A549 (cell line): ENCODE data around the gene OLAH. TPM values are rescaled to one million over a fixed set of nuclear protein-coding genes. Genes with fewer than 3 reads are reported as not detected.
"Not testable (repeated sequence)": the region's sequence is repeated elsewhere in the genome, so short reads cannot be mapped to it uniquely, and the experiment has no call there.

ENCODE experiments used
- ATAC-seq, 2 experiments: fragments of 200-7000 bp in 1 of 2; fragments of >200 bp in 1 of 2; cut with Nextera tagmentation in 1 of 2; cut with Tn5 transposase in 1 of 2; 3 replicates each; pipeline versions ENCODE4 v1.8.0 to v1.9.1; 2018 to 2020; ENCODE audit warnings: mild to moderate bottlenecking in 1 of 2, moderate library complexity in 1 of 2
- CTCF ChIA-PET: fragments of 300-600 bp; sonication (Branson Sonifier 250); formaldehyde crosslinking; extraction: SDS; loops from one replicate; lab custom pipeline; 2021; ENCODE audit warnings: antibody characterized with exemption, inconsistent platforms; lab: Yijun Ruan, JAX
- POLR2A ChIA-PET: fragments of 350-600 bp; formaldehyde crosslinking; extraction: SDS; loops from one replicate; lab custom pipeline; 2021; ENCODE audit warnings: antibody characterized with exemption, inconsistent platforms; lab: Yijun Ruan, JAX
- DNase-seq, 2 experiments: peaks; one replicate each; pipeline versions ENCODE4 v3.0.0 to v3.0.0-alpha.2; 2011 to 2016; ENCODE audit warnings: low read depth in 1 of 2, low spot score in 1 of 2
- FAIRE-seq: peaks from 2 replicates; lab custom pipeline; 2011; peaks lifted over from hg19 to GRCh38; lab: Jason Lieb, UNC
- H3K27ac ChIP-seq, 2 experiments: fragments of >200 bp; sonication (Bioruptor Twin); formaldehyde crosslinking; 3 replicates each; pipeline ENCODE4 v1.5.1; 2016 to 2017
- H3K4me1 ChIP-seq: fragments of >200 bp; sonication (Bioruptor Twin); formaldehyde crosslinking; 3 replicates; pipeline ENCODE4 v1.6.1; 2016
- H3K4me2 ChIP-seq: fragments of >200 bp; sonication (Bioruptor Twin); formaldehyde crosslinking; 3 replicates; pipeline ENCODE4 v1.6.1; 2016
- H3K4me3 ChIP-seq: fragments of >200 bp; sonication (Bioruptor Twin); formaldehyde crosslinking; 3 replicates; pipeline ENCODE4 v1.5.1; 2016
- H3K9me3 ChIP-seq: fragments of >200 bp; sonication (Bioruptor Twin); formaldehyde crosslinking; 3 replicates; pipeline ENCODE4 v1.6.1; 2016
- BCL3 ChIP-seq: fragments of >200 bp; sonication (Bioruptor Twin); formaldehyde crosslinking; IDR thresholded peaks from 3 replicates; pipeline ENCODE4 v1.6.1; 2016
- CBX2 ChIP-seq: fragments of 200-600 bp; sonication (generic); IDR thresholded peaks from 2 replicates; pipeline ENCODE4 v1.6.1; 2016; ENCODE audit warnings: low read depth, mild to moderate bottlenecking, borderline replicate concordance
- CHD2 ChIP-seq: fragments of 150-350 bp; IDR thresholded peaks from 2 replicates; pipeline ENCODE4 v1.6.1; 2014; ENCODE audit warnings: low read length; ENCODE audit not compliant: partially characterized antibody
- CHD4 ChIP-seq: fragments of 200-600 bp; sonication (generic); IDR thresholded peaks from 2 replicates; pipeline ENCODE4 v1.6.1; 2016; ENCODE audit warnings: antibody characterized with exemption, mild to moderate bottlenecking, borderline replicate concordance
- E2F6 ChIP-seq: IDR thresholded peaks from 2 replicates; pipeline ENCODE4 v1.6.1; 2012; ENCODE audit warnings: low read depth, borderline replicate concordance
- ELK1 ChIP-seq: fragments of 150-350 bp; IDR thresholded peaks from 2 replicates; pipeline ENCODE4 v1.6.1; 2014; ENCODE audit warnings: low read depth, mild to moderate bottlenecking, low read length
- FOXS1 ChIP-seq: fragments of 250-450 bp; sonication (Bioruptor Pico); IDR thresholded peaks from 2 replicates; pipeline ENCODE4 v1.5.0; 2020; ENCODE audit warnings: mild to moderate bottlenecking, moderate library complexity
- HES2 ChIP-seq: fragments of >200 bp; sonication (Bioruptor Twin); formaldehyde crosslinking; IDR thresholded peaks from 2 replicates; pipeline ENCODE4 v1.6.1; 2016
- HEYL ChIP-seq: fragments of 250-450 bp; sonication (Bioruptor Pico); IDR thresholded peaks from 2 replicates; pipeline ENCODE4 v1.8.0; 2021; ENCODE audit warnings: mild to moderate bottlenecking, moderate library complexity
- HOXB5 ChIP-seq: fragments of 250-450 bp; sonication (Bioruptor Pico); IDR thresholded peaks from 2 replicates; pipeline ENCODE4 v1.5.0; 2020; ENCODE audit warnings: mild to moderate bottlenecking, moderate library complexity
- KDM5A ChIP-seq: fragments of 200-600 bp; sonication (generic); IDR thresholded peaks from 2 replicates; pipeline ENCODE4 v1.6.1; 2016; ENCODE audit warnings: antibody characterized with exemption, mild to moderate bottlenecking
- MAX ChIP-seq: IDR thresholded peaks from 2 replicates; pipeline ENCODE4 v1.6.1; 2012
- NPAS2 ChIP-seq: fragments of 250-450 bp; sonication (Bioruptor Pico); IDR thresholded peaks from 2 replicates; pipeline ENCODE4 v1.8.0; 2022; ENCODE audit warnings: mild to moderate bottlenecking, moderate library complexity, borderline replicate concordance
- PBX3 ChIP-seq: IDR thresholded peaks from 2 replicates; pipeline ENCODE4 v1.6.1; 2012
- RARB ChIP-seq: fragments of 250-450 bp; sonication (Bioruptor Pico); IDR thresholded peaks from 2 replicates; pipeline ENCODE4 v1.8.0; 2021; ENCODE audit warnings: mild to moderate bottlenecking, moderate library complexity
- RCOR1 ChIP-seq: fragments of 150-350 bp; IDR thresholded peaks from 2 replicates; pipeline ENCODE4 v1.6.1; 2014; ENCODE audit warnings: antibody characterized with exemption, low read length, low read depth
- RFX5 ChIP-seq: fragments of 450-650 bp; IDR thresholded peaks from 2 replicates; pipeline ENCODE4 v1.7.1; 2014; ENCODE audit warnings: antibody characterized with exemption, mild to moderate bottlenecking, moderate library complexity
- SMC3 ChIP-seq: fragments of >200 bp; sonication (Bioruptor Twin); formaldehyde crosslinking; IDR thresholded peaks from 3 replicates; pipeline ENCODE4 v1.6.1; 2018; ENCODE audit warnings: inconsistent platforms
- USF2 ChIP-seq: fragments of 450-650 bp; IDR thresholded peaks from 2 replicates; pipeline ENCODE4 v1.6.1; 2014; ENCODE audit warnings: antibody characterized with exemption
- ZC3H11A ChIP-seq: fragments of 450-650 bp; IDR thresholded peaks from 2 replicates; pipeline ENCODE4 v1.6.1; 2014; ENCODE audit warnings: antibody characterized with exemption, mild to moderate bottlenecking
- WGBS: methylation state at CpG from one replicate; pipeline ENCODE4 v1.1.6; 2017; ENCODE audit errors: missing lambda C conversion rate; 5-methylcytosine and 5-hydroxymethylcytosine counted together
- polyA plus RNA-seq, 4 experiments: library from polyadenylated mRNA; depleted of rRNA in 3 of 4; stranded (reverse); fragments of >200 nt; fragmentation: RNase III in 1 of 4; extraction: RNeasy Plus Mini Kit Qiagen cat#74134 plus additional on column Dnase treatment in 1 of 4; gene quantifications; 2 replicates in 3 of 4; 3 replicates in 1 of 4; pipeline ENCODE4 v1.2.3, GENCODE V29; 2011 to 2017

Gene OLAH
- polyA plus RNA-seq, 2 of the 4 experiments (the other 2 are of a cell fraction), result 0.34 TPM; not detected in 1

- TF ChIP-seq ZC3H11A, result peak; percentile 51
- H3K9me3 ChIP-seq, DNase-seq, H3K4me1 ChIP-seq, ATAC-seq, H3K27ac ChIP-seq, H3K4me2 ChIP-seq, CTCF ChIA-PET, POLR2A ChIA-PET, FAIRE-seq, H3K4me3 ChIP-seq: not testable (repeated sequence)
- WGBS, result 71% methylated on average over 6 of the region's 6 CpGs
Observed at GRCh38 chr10:15023079-15023478, 20.7 kb upstream of the OLAH start.

- POLR2A ChIA-PET, H3K27ac ChIP-seq, H3K4me1 ChIP-seq, FAIRE-seq, DNase-seq, CTCF ChIA-PET, H3K4me2 ChIP-seq, H3K9me3 ChIP-seq, H3K4me3 ChIP-seq: not testable (repeated sequence)
- WGBS, result 78% methylated on average over 17 of the region's 17 CpGs
- ATAC-seq, result 0 out of 6 replicates have a peak, but pooled peaks of 1 of the 2 experiments have one; percentile 24
Observed at GRCh38 chr10:15024017-15025004, 19.4 kb upstream of the OLAH start.

GRCh38 chr10:15025040-15025439 lies 18.7 kb upstream of the OLAH start:
- POLR2A ChIA-PET, H3K4me1 ChIP-seq, FAIRE-seq, CTCF ChIA-PET, H3K4me3 ChIP-seq, H3K27ac ChIP-seq, DNase-seq, ATAC-seq, H3K9me3 ChIP-seq, H3K4me2 ChIP-seq: not testable (repeated sequence)
- 97% methylated on average over 6 of the region's 6 CpGs for WGBS

GRCh38 chr10:15027741-15028140 lies 16.0 kb upstream of the OLAH start:
- CTCF ChIA-PET, result no interaction called here
- FAIRE-seq (no peak), DNase-seq (no peak), ATAC-seq (no peak)
- no peak overlapping the region for H3K4me3 ChIP-seq
- H3K27ac ChIP-seq, result no peak overlapping the region
- H3K9me3 ChIP-seq, result no peaks in the 10 kb centered on the region
- WGBS, result 60% methylated on average over 3 of the region's 3 CpGs
- TF ChIP-seq BCL3, result no peak
- no peak for TF ChIP-seq HEYL (CRISPR knock-in tag)
- TF ChIP-seq SMC3, result no peak
- no peak for TF ChIP-seq MAX
- TF ChIP-seq CBX2, result no peak
- TF ChIP-seq CHD2, result no peak
- no peak for TF ChIP-seq RCOR1
- no peak for TF ChIP-seq HES2
- TF ChIP-seq NPAS2 (CRISPR knock-in tag), result no peak
- TF ChIP-seq RARB, result no peak
- no peak for TF ChIP-seq RFX5
- TF ChIP-seq PBX3, result no peak
- no peak for TF ChIP-seq CHD4
- TF ChIP-seq FOXS1 (CRISPR knock-in tag), result no peak
- no peak for TF ChIP-seq ZC3H11A
- TF ChIP-seq KDM5A, result no peak
- no peak for TF ChIP-seq ELK1
- TF ChIP-seq HOXB5 (CRISPR knock-in tag), result no peak
- TF ChIP-seq USF2, result no peak
- TF ChIP-seq E2F6, result no peak
- POLR2A ChIA-PET, result no interaction called here
- H3K4me1 ChIP-seq, result no peaks in the 10 kb centered on the region
- H3K4me2 ChIP-seq, result no peak overlapping the region
